ENCODE results near the gene DTNA. TPM values are rescaled to one million over a fixed set of nuclear protein-coding genes. Genes with fewer than 3 reads are reported as not detected.
"Not testable (repeated sequence)": the region's sequence is repeated elsewhere in the genome, so short reads cannot be mapped to it uniquely, and the experiment has no call there.

DTNA gene
- total RNA-seq, 2 experiments from 2014 or later = 0.33 TPM; not detected in 1

DNA sequence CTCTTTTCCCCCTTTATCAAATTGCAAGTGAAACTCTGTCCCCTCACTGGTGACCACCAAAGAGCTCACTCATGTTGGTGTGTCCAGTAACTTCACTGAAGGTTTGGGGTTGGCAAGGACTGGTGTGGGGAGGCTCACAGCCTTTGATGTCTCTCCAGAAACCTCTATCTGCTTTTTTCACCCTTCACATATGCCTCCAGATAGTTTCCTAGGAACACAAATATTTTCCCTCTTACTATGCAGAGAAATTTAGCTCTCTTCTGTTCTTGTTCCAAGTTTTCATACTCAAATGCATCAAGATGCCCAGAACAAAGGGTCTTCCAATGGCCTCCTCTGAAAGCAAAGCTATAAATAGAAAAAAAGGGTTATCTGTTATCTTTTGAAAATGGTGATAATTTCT, 20.7 kb downstream of the DTNA start:
- Mint-ChIP-seq H3K9me3 (no peaks in the 10 kb centered on the region), H3K4me3 (no peak overlapping the region), H3K36me3 (ENCODE audit: low read depth) (no peaks in the 10 kb centered on the region), H3K27me3 (peaks cover 2% of the 10 kb centered on the region), H3K27ac (no peak overlapping the region), H3K4me1 (no peaks in the 10 kb centered on the region)
- ChIA-PET CTCF (no interaction called here), POLR2A (no interaction called here)
- DNase-seq = no peak

DNA sequence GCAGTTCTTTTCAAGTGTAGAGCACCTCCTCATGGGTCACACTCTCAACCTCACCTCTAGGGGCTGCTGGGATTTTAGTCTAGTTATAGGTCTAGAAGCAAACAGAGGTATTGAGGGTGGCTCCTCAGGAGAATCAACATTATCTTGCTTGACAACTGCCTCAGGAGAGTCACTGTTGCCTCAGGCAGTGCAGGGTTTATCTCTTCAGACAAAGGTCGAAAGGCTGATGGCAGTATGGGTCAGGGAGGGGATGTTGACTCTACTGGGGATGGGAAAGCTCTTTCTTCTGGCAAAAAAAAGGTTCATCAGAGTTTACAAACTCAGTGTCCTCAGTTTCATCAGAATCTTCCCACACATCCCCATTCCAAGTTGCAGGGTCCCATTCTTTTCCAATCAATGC, 24.0 kb downstream of the DTNA start:
- CTCF ChIA-PET = no interaction called here
- H3K4me3 Mint-ChIP-seq = no peak overlapping the region
- no peaks in the 10 kb centered on the region for H3K9me3 Mint-ChIP-seq
- H3K27ac Mint-ChIP-seq = no peak overlapping the region
- H3K27me3 Mint-ChIP-seq = peaks cover 2% of the 10 kb centered on the region
- DNase-seq = no peak
- POLR2A ChIA-PET = no interaction called here
- no peaks in the 10 kb centered on the region for H3K4me1 Mint-ChIP-seq
- no peaks in the 10 kb centered on the region for H3K36me3 Mint-ChIP-seq (ENCODE audit: low read depth)

DNA sequence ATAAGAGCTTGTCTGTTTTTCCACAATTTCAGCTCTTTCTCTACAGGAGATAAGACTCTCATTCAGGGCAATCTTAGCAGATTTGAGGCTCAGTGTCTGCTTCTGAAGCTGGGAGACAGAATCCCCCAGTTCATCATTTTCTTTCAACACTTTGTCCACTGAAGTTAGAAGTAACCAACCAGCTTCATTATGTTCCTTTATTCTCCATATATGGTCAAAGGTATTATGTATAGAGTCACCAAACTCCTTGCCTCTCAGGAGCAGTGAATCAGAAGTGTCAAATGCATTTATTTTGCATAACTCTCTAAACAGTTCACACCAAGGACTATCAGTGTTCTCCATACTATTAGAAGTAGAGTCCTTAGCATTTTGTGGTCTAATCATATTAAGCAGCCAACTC, 24.4 kb downstream of the DTNA start:
- CTCF ChIA-PET; POLR2A ChIA-PET; H3K36me3 Mint-ChIP-seq (ENCODE audit: low read depth); H3K27me3 Mint-ChIP-seq; H3K27ac Mint-ChIP-seq; DNase-seq; H3K4me3 Mint-ChIP-seq; H3K4me1 Mint-ChIP-seq; H3K9me3 Mint-ChIP-seq: not testable (repeated sequence)

DNA sequence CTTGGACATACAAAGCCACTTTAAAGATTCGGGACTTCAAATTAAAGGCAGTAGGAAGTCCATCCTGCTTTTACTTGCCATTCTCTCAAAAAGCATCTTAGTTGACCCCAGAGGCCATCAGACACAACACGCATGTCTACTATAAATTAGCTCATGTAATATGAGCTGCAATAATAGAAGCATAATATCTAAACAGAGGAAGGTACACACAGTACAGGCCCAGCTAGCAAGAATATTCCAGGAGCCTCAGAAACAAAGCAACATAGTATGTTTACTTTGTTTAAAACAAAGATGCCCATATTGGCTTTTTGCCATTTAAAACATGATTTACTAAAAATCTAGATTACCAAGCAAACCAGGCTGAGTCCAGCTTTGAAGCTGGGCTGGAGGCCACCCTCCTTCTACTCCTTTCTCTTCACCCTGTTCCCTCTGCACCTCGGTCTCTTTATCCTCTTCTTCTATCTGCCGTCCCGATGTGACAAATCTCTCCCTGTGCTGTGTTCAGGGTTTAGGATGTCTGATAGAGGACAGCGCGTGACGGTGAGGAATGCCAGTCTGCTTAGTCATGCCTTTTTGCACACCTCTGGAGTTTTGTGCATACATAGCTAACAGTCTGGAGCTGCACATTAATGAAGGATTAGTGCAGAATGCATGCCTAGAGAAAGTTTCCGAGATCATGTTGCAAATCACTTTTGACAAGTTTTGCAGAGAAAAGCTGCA, 28.2 kb downstream of the DTNA start:
- H3K4me1 Mint-ChIP-seq = no peaks in the 10 kb centered on the region
- no peak for DNase-seq
- no peak overlapping the region for H3K27ac Mint-ChIP-seq
- no peaks in the 10 kb centered on the region for H3K9me3 Mint-ChIP-seq
- no peak overlapping the region for H3K4me3 Mint-ChIP-seq
- no peaks in the 10 kb centered on the region for H3K27me3 Mint-ChIP-seq
- CTCF ChIA-PET = no interaction called here
- POLR2A ChIA-PET = no interaction called here
- no peaks in the 10 kb centered on the region for H3K36me3 Mint-ChIP-seq (ENCODE audit: low read depth)

DNA sequence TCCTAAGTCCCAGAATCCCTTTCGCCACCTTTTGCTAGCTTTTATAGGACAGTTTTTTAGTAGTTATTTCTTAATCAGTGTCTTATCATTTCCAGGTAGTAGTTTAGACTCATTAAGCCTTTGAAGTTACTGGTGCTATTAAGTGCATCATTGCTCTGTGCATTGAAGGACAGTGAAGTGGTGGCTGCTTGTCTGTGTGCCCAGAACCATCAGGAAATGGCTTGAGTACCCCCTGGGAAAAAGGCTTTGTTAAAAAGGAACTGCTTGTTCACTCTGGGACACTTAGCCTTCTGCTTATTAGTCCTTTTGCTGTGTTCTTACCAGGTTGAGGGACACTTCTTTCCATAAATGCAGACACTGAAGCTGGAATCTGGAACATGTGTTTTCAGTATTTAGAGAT, 30.0 kb downstream of the DTNA start:
- H3K27ac Mint-ChIP-seq = no peak overlapping the region

DNA sequence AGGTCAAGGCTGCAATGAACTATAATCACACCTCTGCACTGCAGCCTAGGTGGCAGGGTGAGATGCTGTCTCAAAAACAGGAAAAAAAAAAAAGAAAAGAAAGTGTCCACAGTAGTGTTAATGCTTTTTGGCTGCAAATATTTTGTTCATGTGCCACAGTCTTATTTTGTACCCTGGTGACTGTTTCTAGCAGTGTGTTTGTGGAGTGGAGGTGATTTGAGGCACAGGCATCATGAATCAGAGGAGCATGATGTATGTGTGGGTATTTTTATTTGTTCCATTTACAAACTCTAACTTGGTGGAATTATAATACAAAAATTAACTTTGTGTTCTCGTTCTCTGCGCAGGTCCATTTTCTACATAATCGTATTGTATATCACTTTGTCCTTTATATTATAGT, 30.6 kb downstream of the DTNA start:
- ChIA-PET CTCF (no interaction called here), POLR2A (no interaction called here)
- H3K27ac Mint-ChIP-seq = no peak overlapping the region
- H3K4me3 Mint-ChIP-seq = no peak overlapping the region
- no peak for DNase-seq
- H3K4me1 Mint-ChIP-seq = no peaks in the 10 kb centered on the region
- H3K27me3 Mint-ChIP-seq = peaks cover 2% of the 10 kb centered on the region
- no peaks in the 10 kb centered on the region for H3K9me3 Mint-ChIP-seq
- no peaks in the 10 kb centered on the region for H3K36me3 Mint-ChIP-seq (ENCODE audit: low read depth)

More for the DNA sequence above, 30.0 kb downstream of the DTNA start:
- Mint-ChIP-seq H3K27me3 (peaks cover 2% of the 10 kb centered on the region), H3K4me1 (no peaks in the 10 kb centered on the region), H3K4me3 (no peak overlapping the region), H3K9me3 (no peaks in the 10 kb centered on the region), H3K36me3 (ENCODE audit: low read depth) (no peaks in the 10 kb centered on the region)
- DNase-seq = no peak
- POLR2A ChIA-PET = no interaction called here
- CTCF ChIA-PET = no interaction called here

DNA sequence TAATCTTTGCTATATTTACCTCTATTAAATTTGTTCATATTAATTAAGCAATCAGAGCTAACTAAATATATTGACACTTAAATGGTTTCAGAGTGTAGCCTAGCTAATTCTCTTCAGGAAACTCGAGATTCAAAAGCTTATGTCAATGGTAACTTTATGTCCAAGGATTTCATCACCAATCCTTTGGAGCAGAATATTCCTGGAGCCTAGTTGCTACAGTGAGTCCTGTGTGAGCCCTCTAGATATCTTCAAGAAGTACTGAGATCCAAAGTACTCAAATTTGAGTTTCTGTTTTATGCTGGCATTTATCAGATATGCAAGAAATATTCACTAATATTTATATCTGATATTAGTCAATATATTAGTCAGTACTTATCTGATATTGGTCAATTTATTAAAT, 31.3 kb downstream of the DTNA start:
- no peaks in the 10 kb centered on the region for H3K4me1 Mint-ChIP-seq
- POLR2A ChIA-PET = no interaction called here
- H3K27me3 Mint-ChIP-seq = peaks cover 2% of the 10 kb centered on the region
- H3K4me3 Mint-ChIP-seq = no peak overlapping the region
- CTCF ChIA-PET = no interaction called here
- H3K36me3 Mint-ChIP-seq (ENCODE audit: low read depth) = no peaks in the 10 kb centered on the region
- H3K27ac Mint-ChIP-seq = no peak overlapping the region
- DNase-seq = no peak
- H3K9me3 Mint-ChIP-seq = no peaks in the 10 kb centered on the region

DNA sequence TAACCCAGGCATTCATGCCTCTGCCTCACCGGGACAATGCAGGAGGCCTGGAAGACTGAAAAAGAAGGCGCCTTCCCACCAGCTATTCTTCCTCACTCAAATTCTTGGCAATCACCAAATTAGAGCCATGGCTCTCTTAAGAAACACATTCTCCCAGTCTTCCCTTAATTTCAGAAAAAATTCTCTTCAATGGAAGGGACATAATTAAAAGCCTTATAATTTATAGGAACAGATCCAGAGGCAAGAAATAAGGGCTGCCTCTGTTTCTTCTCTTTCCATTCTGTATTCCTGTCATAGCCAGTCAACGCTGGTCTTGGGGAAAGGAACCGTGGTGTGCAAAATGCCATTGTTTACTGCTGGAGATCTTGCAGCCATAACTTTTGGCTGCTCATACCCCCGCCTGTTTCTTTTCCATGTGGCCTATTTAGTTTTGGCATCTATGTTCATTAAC, 32.8 kb downstream of the DTNA start:
- no peak overlapping the region for H3K27ac Mint-ChIP-seq
- no peaks in the 10 kb centered on the region for H3K4me1 Mint-ChIP-seq
- DNase-seq = no peak
- no peaks in the 10 kb centered on the region for H3K36me3 Mint-ChIP-seq (ENCODE audit: low read depth)
- no peak overlapping the region for H3K4me3 Mint-ChIP-seq
- H3K9me3 Mint-ChIP-seq = no peaks in the 10 kb centered on the region
- H3K27me3 Mint-ChIP-seq = peaks cover 2% of the 10 kb centered on the region
- CTCF ChIA-PET = no interaction called here
- POLR2A ChIA-PET = no interaction called here

DNA sequence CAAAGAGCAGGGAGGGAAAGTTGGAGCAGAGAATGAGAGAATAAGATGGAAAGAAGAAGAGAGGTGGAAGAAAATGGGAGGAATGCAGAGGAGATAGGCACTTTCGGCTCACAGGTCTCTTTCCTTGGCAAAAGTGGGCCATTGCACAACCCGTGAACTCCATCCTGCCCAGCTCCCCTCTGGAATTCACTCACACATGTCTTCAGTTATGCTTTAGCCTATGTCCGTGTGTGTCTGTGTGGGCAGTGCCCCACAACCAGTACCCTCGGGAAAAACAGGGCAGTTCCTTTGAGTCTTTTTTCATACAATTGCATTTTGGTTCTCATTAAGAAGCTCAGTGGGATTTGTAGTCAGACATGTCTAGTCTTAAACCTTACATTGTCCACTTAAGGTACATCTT, 34.5 kb downstream of the DTNA start:
- Mint-ChIP-seq H3K36me3 (ENCODE audit: low read depth) (no peaks in the 10 kb centered on the region), H3K4me1 (no peaks in the 10 kb centered on the region), H3K9me3 (no peaks in the 10 kb centered on the region), H3K27me3 (peaks cover 2% of the 10 kb centered on the region), H3K4me3 (no peak overlapping the region), H3K27ac (no peak overlapping the region)
- DNase-seq = no peak
- ChIA-PET CTCF (no interaction called here), POLR2A (no interaction called here)

DNA sequence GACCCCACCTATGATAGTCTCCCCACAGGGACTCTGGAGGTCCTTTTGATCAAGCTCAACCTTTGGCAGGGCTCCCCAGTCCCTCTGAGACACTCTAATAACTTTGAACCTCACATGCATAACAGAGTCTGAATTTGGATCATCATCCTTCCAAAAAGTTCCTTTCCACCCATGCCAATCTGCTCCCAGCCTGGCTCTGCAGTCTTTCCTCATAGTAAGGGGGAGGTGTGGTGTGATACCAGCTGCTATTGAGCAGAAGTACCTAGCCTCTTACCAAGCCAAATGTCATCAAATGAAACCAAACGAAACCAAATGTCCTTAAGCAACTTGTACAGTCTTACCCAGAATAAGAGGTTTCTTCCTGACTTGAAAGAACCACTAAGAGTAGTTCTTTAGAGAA, 36.5 kb downstream of the DTNA start:
- ChIA-PET POLR2A (no interaction called here), CTCF (no interaction called here)
- H3K36me3 Mint-ChIP-seq (ENCODE audit: low read depth) = no peaks in the 10 kb centered on the region
- H3K9me3 Mint-ChIP-seq = no peaks in the 10 kb centered on the region
- no peaks in the 10 kb centered on the region for H3K4me1 Mint-ChIP-seq
- H3K4me3 Mint-ChIP-seq = no peak overlapping the region
- H3K27ac Mint-ChIP-seq = no peak overlapping the region
- peaks cover 2% of the 10 kb centered on the region for H3K27me3 Mint-ChIP-seq
- DNase-seq = no peak

DNA sequence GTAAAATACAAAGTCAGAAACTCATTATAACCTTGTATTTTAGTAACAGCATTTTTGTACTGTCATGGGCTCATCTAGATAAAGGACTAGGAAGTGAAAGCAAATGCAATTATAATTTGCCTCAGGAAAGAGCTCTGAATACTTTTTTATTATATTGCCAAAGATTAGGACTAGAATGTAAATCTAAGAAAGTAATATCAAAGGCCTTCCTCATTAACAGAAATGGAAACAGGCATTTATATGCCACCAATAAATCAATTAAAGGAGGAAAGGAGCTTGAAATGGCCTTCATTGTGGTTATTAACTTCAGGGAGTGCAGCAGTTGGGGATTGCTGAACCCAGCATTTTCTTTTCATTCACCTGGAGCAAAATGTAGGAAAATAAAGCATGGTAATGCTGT, 39.6 kb downstream of the DTNA start:
- Mint-ChIP-seq H3K4me1 (no peaks in the 10 kb centered on the region), H3K4me3 (no peak overlapping the region), H3K9me3 (no peaks in the 10 kb centered on the region), H3K36me3 (ENCODE audit: low read depth) (no peaks in the 10 kb centered on the region), H3K27me3 (no peaks in the 10 kb centered on the region), H3K27ac (no peak overlapping the region)
- CTCF ChIA-PET = no interaction called here
- DNase-seq = no peak
- POLR2A ChIA-PET = no interaction called here

DNA sequence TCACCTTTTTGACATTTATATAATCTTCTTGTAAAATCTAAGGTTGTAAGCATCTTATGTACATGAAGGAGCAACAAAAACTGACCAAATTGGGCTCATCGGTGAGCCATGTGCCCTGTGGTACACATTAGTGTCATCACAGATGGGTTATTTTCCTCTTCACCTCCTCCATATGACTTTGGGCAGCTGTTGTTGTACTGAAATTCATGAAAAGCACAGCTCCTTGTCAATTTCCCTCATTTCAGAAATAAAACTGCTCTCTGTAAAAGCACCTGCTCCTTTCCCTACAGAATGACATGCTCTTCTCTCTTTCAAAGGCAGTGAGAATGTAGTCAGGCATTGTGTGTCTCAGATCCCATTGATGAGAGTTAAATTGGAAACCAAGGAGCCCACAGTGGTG, 42.0 kb downstream of the DTNA start:
- DNase-seq = no peak
- Mint-ChIP-seq H3K4me3 (no peak overlapping the region), H3K27me3 (no peaks in the 10 kb centered on the region), H3K36me3 (ENCODE audit: low read depth) (no peaks in the 10 kb centered on the region), H3K27ac (no peak overlapping the region), H3K4me1 (no peaks in the 10 kb centered on the region), H3K9me3 (no peaks in the 10 kb centered on the region)
- ChIA-PET CTCF (interaction anchor here (1.1 to 1.3 kb wide), 2 partner anchors 11 to 91 kb away, joined by 3 read pairs; no protein-coding TSS in a partner anchor), POLR2A (no interaction called here)

DNA sequence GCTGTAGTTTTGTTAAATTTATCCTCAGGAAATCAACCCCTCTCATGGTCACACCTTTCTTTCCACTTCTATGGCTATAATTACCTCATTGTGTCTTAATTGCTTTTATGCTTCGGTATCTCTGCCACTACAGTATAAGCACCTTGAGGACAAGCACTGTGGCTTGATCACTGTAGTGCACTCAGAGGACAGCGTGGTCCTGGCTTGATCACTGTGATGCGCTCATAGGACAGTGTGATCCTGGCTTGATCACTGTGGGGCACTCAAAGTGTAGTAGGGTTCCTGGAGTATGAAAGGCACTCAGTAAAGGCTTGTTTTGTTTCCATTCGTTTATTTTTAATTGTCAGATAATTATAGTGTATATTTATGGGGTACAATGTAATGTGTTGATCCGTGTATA, 44.2 kb downstream of the DTNA start:
- Mint-ChIP-seq H3K27ac (no peak overlapping the region), H3K4me3 (no peak overlapping the region), H3K4me1 (no peaks in the 10 kb centered on the region), H3K27me3 (no peaks in the 10 kb centered on the region), H3K9me3 (no peaks in the 10 kb centered on the region), H3K36me3 (ENCODE audit: low read depth) (no peaks in the 10 kb centered on the region)
- DNase-seq = no peak
- ChIA-PET CTCF (no interaction called here), POLR2A (no interaction called here)

DNA sequence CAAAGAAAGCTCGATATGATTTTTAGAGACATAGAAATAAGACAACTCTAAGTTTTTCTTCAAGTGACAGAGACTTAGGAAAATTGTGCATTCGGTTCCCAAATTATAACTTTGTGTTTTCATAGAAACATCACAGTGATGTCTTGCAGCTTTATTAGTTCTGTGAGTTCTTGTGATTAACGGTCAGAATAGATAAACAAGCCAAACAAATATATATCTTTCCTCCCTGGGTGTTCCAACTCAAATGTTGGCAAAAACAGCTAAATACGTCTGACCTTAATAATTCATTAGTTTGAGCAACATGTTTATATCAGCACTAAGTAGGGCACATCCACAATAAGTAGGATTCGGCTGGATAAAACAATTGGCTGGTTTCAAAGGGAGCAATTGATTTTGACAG, 47.6 kb downstream of the DTNA start:
- Mint-ChIP-seq H3K27me3 (peaks cover 5% of the 10 kb centered on the region), H3K9me3 (no peaks in the 10 kb centered on the region), H3K36me3 (ENCODE audit: low read depth) (no peaks in the 10 kb centered on the region), H3K4me3 (no peak overlapping the region), H3K27ac (no peak overlapping the region), H3K4me1 (no peaks in the 10 kb centered on the region)
- ChIA-PET CTCF (no interaction called here), POLR2A (no interaction called here)
- DNase-seq = no peak

All from activated CD4-positive, alpha-beta memory T cell treated with anti-CD3 and anti-CD28 coated beads, Interleukin-2, amount 10 ng/mL, durations not matched to agents 7 days and 5 days (primary cell).